ENCODE results near the gene CAVIN4. TPM values are rescaled to one million over a fixed set of nuclear protein-coding genes. Genes with fewer than 3 reads are reported as not detected.

Gene CAVIN4
- total and polyA plus RNA-seq, 2 of the 13 experiments (the other 11 are each of a cell fraction or from before 2014, with no cell fraction given), result 0.54 to 1.00 TPM

DNA sequence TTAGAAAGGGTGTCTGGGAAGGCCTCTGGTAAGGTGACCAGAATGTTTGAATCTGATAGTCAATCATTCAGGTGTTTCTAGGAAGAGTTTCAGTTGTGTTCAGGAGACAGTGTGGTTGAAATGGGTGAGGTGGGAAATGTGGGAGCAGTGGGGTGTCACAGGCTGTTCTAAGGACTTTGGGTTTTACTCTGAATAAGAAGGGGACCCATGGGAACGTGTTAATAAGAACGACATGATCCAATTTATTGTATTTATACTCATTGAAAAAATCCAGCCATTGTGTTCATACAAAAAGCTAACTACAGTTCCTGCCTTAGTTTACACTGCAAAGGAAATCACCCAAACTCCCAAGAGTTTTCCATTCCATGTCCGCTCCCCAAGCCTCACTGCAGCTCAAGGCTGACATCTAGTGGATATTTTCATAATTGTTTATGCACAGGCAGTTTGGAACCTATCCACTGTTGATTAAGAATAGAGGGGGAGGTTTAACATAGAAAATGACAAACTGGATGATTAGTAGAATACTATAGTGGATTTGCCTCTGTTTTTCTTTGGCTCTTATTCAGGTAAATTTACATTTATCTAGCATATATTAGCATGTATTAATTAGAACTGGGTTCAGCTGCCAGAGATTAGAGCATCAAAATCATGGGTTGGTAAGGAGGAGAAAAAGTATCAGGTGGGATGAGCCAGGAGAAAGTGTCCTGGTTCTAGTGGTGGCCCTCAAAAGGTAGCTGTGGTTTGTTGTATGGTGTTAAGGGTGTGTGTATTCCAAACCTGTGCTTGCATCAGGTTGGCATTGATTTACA is 17.7 kb downstream of the CAVIN4 start:
- Histone ChIP-seq H3K36me3 (replicated peaks in 1 of 2; ENCODE audit: control insufficient read depth in 1 of 2, insufficient read depth in 2 of 2, low read length in 2 of 2) (no peaks in the 10 kb centered on the region), H4K20me1 (ENCODE audit: insufficient read depth, low read length) (no peaks in the 10 kb centered on the region), H3K79me2 (ENCODE audit: insufficient read depth, low read length) (no peaks in the 10 kb centered on the region), H3K9me3 (ENCODE audit: low read length) (no peaks in the 10 kb centered on the region), H3K27ac (ENCODE audit: extremely low read length, insufficient read depth, low read length) (no peak overlapping the region), H2AFZ (ENCODE audit: low read length) (no peak overlapping the region), H3K9ac (ENCODE audit: insufficient read depth, low read depth, low read length) (no peak overlapping the region), H3K4me1 (ENCODE audit: insufficient read depth, low read length) (peaks cover 27% of the 10 kb centered on the region), H3K4me2 (ENCODE audit: low read depth, low read length) (no peak overlapping the region), H3K4me3 (replicated peaks in 1 of 3; ENCODE audit: insufficient read depth in 1 of 3, low read depth in 2 of 3, low read length in 3 of 3) (no peak overlapping the region), H3K27me3 (ENCODE audit: control insufficient read depth in 1 of 2, insufficient read depth in 2 of 2, low read length in 2 of 2) (no peaks in the 10 kb centered on the region)
- no TSS peak for BruUV-seq (replicated peaks)
- intact Hi-C loops (cut with micrococcal nuclease; ENCODE audit: unreplicated experiment), result loop anchor here (1.0 to 5.0 kb wide), 4 partner anchors 90 to 458 kb away; no protein-coding TSS in a partner anchor
- CTCF ChIA-PET (ENCODE audit: low intra/inter-chr PET ratio, low total read pairs), result interaction anchor here (0.6 to 1.5 kb wide), 4 partner anchors 90 to 788 kb away, joined by 3 to 7 read pairs (median 3); no protein-coding TSS in a partner anchor
- DNase-seq (ENCODE audit: low spot score) (peak; percentile 39), ATAC-seq (peak; percentile 54), FAIRE-seq (peak; percentile 88)
- in situ Hi-C loops (cut with HindIII; ENCODE audit: extremely low pct_ligation_motif_present, low pct_unique_long_range_greater_than_20kb), result loop anchor here (5.0 to 25.0 kb wide), 4 partner anchors 158 to 1433 kb away; no protein-coding TSS in a partner anchor
- POLR2A ChIA-PET, result no interaction called here
- WGBS (ENCODE audit: low lambda C conversion rate), result 6% methylated on average over 3 of the region's 3 CpGs
- TF ChIP-seq PPARG (CRISPR knock-in tag; conservative IDR thresholded peaks at IDR 0.05) (no peak), GATAD2A (CRISPR knock-in tag; IDR thresholded peaks at IDR 0.05) (0 out of 2 replicates have a peak, but pooled peaks have one; percentile 12), POGZ (CRISPR knock-in tag; IDR thresholded peaks at IDR 0.05) (no peak), SAP130 (CRISPR knock-in tag; IDR thresholded peaks at IDR 0.05; ENCODE audit: low read depth) (0 out of 2 replicates have a peak, but pooled peaks have one; percentile 22), ZSCAN9 (CRISPR knock-in tag; IDR thresholded peaks at IDR 0.05; ENCODE audit: borderline replicate concordance) (no peak), ZFP90 (CRISPR knock-in tag; IDR thresholded peaks at IDR 0.05; ENCODE audit: borderline replicate concordance) (no peak), ZNF543 (CRISPR knock-in tag; IDR thresholded peaks at IDR 0.05) (no peak), ZNF430 (CRISPR knock-in tag; IDR thresholded peaks at IDR 0.05) (no peak), PAWR (CRISPR knock-in tag; IDR thresholded peaks at IDR 0.05; ENCODE audit: borderline replicate concordance) (no peak), RXRB (CRISPR knock-in tag; IDR thresholded peaks at IDR 0.05; ENCODE audit: borderline replicate concordance) (0 out of 2 replicates have a peak, but pooled peaks have one; percentile 15), ZNF24 (IDR thresholded peaks at IDR 0.05) (no peak), DPF2 (CRISPR knock-in tag; IDR thresholded peaks at IDR 0.05; ENCODE audit: borderline replicate concordance, low read depth) (no peak)
- TF ChIP-seq, protein P1, sequence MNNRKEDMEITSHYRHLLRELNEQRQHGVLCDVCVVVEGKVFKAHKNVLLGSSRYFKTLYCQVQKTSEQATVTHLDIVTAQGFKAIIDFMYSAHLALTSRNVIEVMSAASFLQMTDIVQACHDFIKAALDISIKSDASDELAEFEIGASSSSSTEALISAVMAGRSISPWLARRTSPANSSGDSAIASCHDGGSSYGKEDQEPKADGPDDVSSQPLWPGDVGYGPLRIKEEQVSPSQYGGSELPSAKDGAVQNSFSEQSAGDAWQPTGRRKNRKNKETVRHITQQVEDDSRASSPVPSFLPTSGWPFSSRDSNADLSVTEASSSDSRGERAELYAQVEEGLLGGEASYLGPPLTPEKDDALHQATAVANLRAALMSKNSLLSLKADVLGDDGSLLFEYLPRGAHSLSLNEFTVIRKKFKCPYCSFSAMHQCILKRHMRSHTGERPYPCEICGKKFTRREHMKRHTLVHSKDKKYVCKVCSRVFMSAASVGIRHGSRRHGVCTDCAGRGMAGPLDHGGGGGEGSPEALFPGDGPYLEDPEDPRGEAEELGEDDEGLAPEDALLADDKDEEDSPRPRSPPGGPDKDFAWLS (CRISPR knock-in tag; IDR thresholded peaks at IDR 0.05; ENCODE audit: borderline replicate concordance), result no peak
- TF ChIP-seq, protein P2, sequence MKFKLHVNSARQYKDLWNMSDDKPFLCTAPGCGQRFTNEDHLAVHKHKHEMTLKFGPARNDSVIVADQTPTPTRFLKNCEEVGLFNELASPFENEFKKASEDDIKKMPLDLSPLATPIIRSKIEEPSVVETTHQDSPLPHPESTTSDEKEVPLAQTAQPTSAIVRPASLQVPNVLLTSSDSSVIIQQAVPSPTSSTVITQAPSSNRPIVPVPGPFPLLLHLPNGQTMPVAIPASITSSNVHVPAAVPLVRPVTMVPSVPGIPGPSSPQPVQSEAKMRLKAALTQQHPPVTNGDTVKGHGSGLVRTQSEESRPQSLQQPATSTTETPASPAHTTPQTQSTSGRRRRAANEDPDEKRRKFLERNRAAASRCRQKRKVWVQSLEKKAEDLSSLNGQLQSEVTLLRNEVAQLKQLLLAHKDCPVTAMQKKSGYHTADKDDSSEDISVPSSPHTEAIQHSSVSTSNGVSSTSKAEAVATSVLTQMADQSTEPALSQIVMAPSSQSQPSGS (CRISPR knock-in tag; IDR thresholded peaks at IDR 0.05), result no peak
- TF ChIP-seq, protein P3, sequence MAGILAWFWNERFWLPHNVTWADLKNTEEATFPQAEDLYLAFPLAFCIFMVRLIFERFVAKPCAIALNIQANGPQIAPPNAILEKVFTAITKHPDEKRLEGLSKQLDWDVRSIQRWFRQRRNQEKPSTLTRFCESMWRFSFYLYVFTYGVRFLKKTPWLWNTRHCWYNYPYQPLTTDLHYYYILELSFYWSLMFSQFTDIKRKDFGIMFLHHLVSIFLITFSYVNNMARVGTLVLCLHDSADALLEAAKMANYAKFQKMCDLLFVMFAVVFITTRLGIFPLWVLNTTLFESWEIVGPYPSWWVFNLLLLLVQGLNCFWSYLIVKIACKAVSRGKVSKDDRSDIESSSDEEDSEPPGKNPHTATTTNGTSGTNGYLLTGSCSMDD (CRISPR knock-in tag; IDR thresholded peaks at IDR 0.05), result no peak
- TF ChIP-seq, protein P4, sequence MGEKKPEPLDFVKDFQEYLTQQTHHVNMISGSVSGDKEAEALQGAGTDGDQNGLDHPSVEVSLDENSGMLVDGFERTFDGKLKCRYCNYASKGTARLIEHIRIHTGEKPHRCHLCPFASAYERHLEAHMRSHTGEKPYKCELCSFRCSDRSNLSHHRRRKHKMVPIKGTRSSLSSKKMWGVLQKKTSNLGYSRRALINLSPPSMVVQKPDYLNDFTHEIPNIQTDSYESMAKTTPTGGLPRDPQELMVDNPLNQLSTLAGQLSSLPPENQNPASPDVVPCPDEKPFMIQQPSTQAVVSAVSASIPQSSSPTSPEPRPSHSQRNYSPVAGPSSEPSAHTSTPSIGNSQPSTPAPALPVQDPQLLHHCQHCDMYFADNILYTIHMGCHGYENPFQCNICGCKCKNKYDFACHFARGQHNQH (CRISPR knock-in tag; IDR thresholded peaks at IDR 0.05), result no peak

Data from HepG2 (cell line).